H9 (cell line): ENCODE measurements around the gene CEMIP. TPM values are rescaled to one million over a fixed set of nuclear protein-coding genes. Genes with fewer than 3 reads are reported as not detected.

Source experiments
- DNase-seq: peaks from one replicate; pipeline ENCODE4 v3.0.0-alpha.2; 2017
- H2AFZ ChIP-seq: one replicate; pipeline ENCODE4 v1.6.1; 2013; ENCODE audit warnings: mild to moderate bottlenecking, low read length, control low read depth, moderate library complexity
- H2AK5ac ChIP-seq: 2 replicates; pipeline ENCODE4 v1.6.1; 2013; ENCODE audit warnings: low read length, control low read depth, mixed read lengths; ENCODE audit not compliant: insufficient read length
- H2BK120ac ChIP-seq: one replicate; pipeline ENCODE4 v1.6.1; 2013; ENCODE audit warnings: low read depth, mild to moderate bottlenecking, low read length, control low read depth, inconsistent platforms; ENCODE audit not compliant: poor library complexity, severe bottlenecking
- H2BK12ac ChIP-seq: 2 replicates; pipeline ENCODE4 v1.6.1; 2013; ENCODE audit warnings: low read length, control low read depth, mixed read lengths, low read depth; ENCODE audit not compliant: insufficient read length
- H2BK15ac ChIP-seq: 2 replicates; pipeline ENCODE4 v1.6.1; 2013; ENCODE audit warnings: low read depth, low read length, control low read depth
- H2BK20ac ChIP-seq: one replicate; pipeline ENCODE4 v1.6.1; 2013; ENCODE audit warnings: low read depth, mild to moderate bottlenecking, low read length, control low read depth, inconsistent platforms; ENCODE audit not compliant: poor library complexity, severe bottlenecking
- H2BK5ac ChIP-seq: 2 replicates; pipeline ENCODE4 v1.6.1; 2013; ENCODE audit warnings: low read length, control low read depth, mixed read lengths; ENCODE audit not compliant: insufficient read length
- H3K14ac ChIP-seq: 2 replicates; pipeline ENCODE4 v1.6.1; 2013; ENCODE audit warnings: low read length, control low read depth; ENCODE audit not compliant: insufficient read depth
- H3K18ac ChIP-seq: 2 replicates; pipeline ENCODE4 v1.6.1; 2013; ENCODE audit warnings: low read depth, mild to moderate bottlenecking, mixed read lengths, low read length, control low read depth; ENCODE audit not compliant: insufficient read length
- H3K23ac ChIP-seq: 2 replicates; pipeline ENCODE4 v1.6.1; 2013; ENCODE audit warnings: low read length, control low read depth, mixed read lengths, low read depth; ENCODE audit not compliant: insufficient read length
- H3K23me2 ChIP-seq: 2 replicates; pipeline ENCODE4 v1.6.1; 2013; ENCODE audit warnings: low read depth, mild to moderate bottlenecking, mixed read lengths, low read length, control low read depth; ENCODE audit not compliant: insufficient read length, poor library complexity, severe bottlenecking
- H3K27ac ChIP-seq: 2 replicates; pipeline ENCODE4 v1.5.1; 2013; ENCODE audit warnings: low read length, control low read depth, mixed read lengths, low read depth; ENCODE audit not compliant: insufficient read length
- H3K27me3 ChIP-seq: 2 replicates; pipeline ENCODE4 v1.6.1; 2013; ENCODE audit warnings: low read length, control low read depth, inconsistent platforms; ENCODE audit not compliant: insufficient read depth
- H3K4ac ChIP-seq: 2 replicates; pipeline ENCODE4 v1.6.1; 2013; ENCODE audit warnings: low read depth, mild to moderate bottlenecking, control low read depth, inconsistent platforms, low read length, moderate library complexity
- H3K4me1 ChIP-seq: 2 replicates; pipeline ENCODE4 v1.6.1; 2013; ENCODE audit warnings: low read length, control low read depth, inconsistent platforms; ENCODE audit not compliant: insufficient read depth
- H3K4me2 ChIP-seq: 2 replicates; pipeline ENCODE4 v1.6.1; 2013; ENCODE audit warnings: low read length, control low read depth, mixed read lengths; ENCODE audit not compliant: insufficient read length, insufficient read depth
- H3K56ac ChIP-seq: 2 replicates; pipeline ENCODE4 v1.6.1; 2013; ENCODE audit warnings: low read depth, mild to moderate bottlenecking, mixed read lengths, low read length, control low read depth; ENCODE audit not compliant: insufficient read length
- H3K79me1 ChIP-seq: 2 replicates; pipeline ENCODE4 v1.6.1; 2013; ENCODE audit warnings: low read depth, mild to moderate bottlenecking, moderate library complexity, low read length, control low read depth, inconsistent platforms; ENCODE audit not compliant: insufficient read depth, poor library complexity, severe bottlenecking
- H3K79me2 ChIP-seq: 2 replicates; pipeline ENCODE4 v1.6.1; 2013; ENCODE audit warnings: low read length, control low read depth, inconsistent platforms; ENCODE audit not compliant: insufficient read depth
- H3K9ac ChIP-seq: 2 replicates; pipeline ENCODE4 v1.6.1; 2013; ENCODE audit warnings: low read length, control low read depth, mixed read lengths; ENCODE audit not compliant: insufficient read length; ENCODE audit errors: extremely low read depth
- H3K9me3 ChIP-seq: one replicate; pipeline ENCODE4 v1.6.1; 2013; ENCODE audit warnings: low read depth, low read length, inconsistent platforms; ENCODE audit not compliant: control insufficient read depth
- H3T11ph ChIP-seq: one replicate; pipeline ENCODE4 v1.6.1; 2013; ENCODE audit warnings: mild to moderate bottlenecking, low read length, control low read depth, inconsistent platforms
- H4K20me1 ChIP-seq: one replicate; pipeline ENCODE4 v1.6.1; 2013; ENCODE audit not compliant: control insufficient read depth, insufficient read length, insufficient read depth
- H4K5ac ChIP-seq: 2 replicates; pipeline ENCODE4 v1.6.1; 2013; ENCODE audit warnings: low read depth, mild to moderate bottlenecking, mixed read lengths, low read length, control low read depth; ENCODE audit not compliant: insufficient read length
- H4K8ac ChIP-seq: replicated peaks from 2 replicates; pipeline ENCODE4 v1.6.1; 2013; ENCODE audit warnings: low read length, control low read depth, mixed read lengths, low read depth; ENCODE audit not compliant: insufficient read length
- H4K91ac ChIP-seq: 2 replicates; pipeline ENCODE4 v1.6.1; 2013; ENCODE audit warnings: low read depth, mild to moderate bottlenecking, moderate library complexity, mixed read lengths, low read length, control low read depth; ENCODE audit not compliant: insufficient read length
- H3K27ac Mint-ChIP-seq, 3 experiments: 2 replicates in 2 of 3; 3 replicates in 1 of 3; pipeline ENCODE4 v1.8.0; 2020 to 2021; ENCODE audit warnings: mixed read lengths in 3 of 3, mild to moderate bottlenecking in 1 of 3, moderate library complexity in 1 of 3
- H3K27me3 Mint-ChIP-seq: 2 replicates; pipeline ENCODE4 v1.8.0; 2021; ENCODE audit warnings: low read depth, mild to moderate bottlenecking, moderate library complexity, mixed read lengths
- H3K36me3 Mint-ChIP-seq, 3 experiments: 2 replicates in 2 of 3; 3 replicates in 1 of 3; pipeline ENCODE4 v1.8.0; 2020 to 2021; ENCODE audit warnings: low read depth in 3 of 3, mixed read lengths in 3 of 3; ENCODE audit not compliant: insufficient read depth in 1 of 3
- H3K4me1 Mint-ChIP-seq, 2 experiments: 2 replicates each; pipeline ENCODE4 v1.8.0; 2020; ENCODE audit warnings: mixed read lengths in 2 of 2
- H3K4me3 Mint-ChIP-seq, 2 experiments: 2 replicates in 1 of 2; 3 replicates in 1 of 2; pipeline ENCODE4 v1.8.0; 2020 to 2021; ENCODE audit warnings: mild to moderate bottlenecking in 2 of 2, mixed read lengths in 2 of 2, moderate library complexity in 1 of 2
- H3K9me3 Mint-ChIP-seq, 2 experiments: 2 replicates in 1 of 2; 3 replicates in 1 of 2; pipeline ENCODE4 v1.8.0; 2020; ENCODE audit warnings: mild to moderate bottlenecking in 2 of 2, mixed read lengths in 2 of 2, moderate library complexity in 1 of 2
- WGBS: extraction: QIAGEN DNeasy Blood & Tissue Kit; methylation state at CpG from one replicate; pipeline ENCODE4 v1.1.7; 2013; ENCODE audit warnings: missing lambda C conversion rate, low lambda C conversion rate, mixed read lengths; ENCODE audit not compliant: insufficient read length; ENCODE audit errors: extremely low coverage; 5-methylcytosine and 5-hydroxymethylcytosine counted together
- total RNA-seq: library from RNA; stranded (reverse); gene quantifications from 2 replicates; pipeline ENCODE4 v1.2.1, GENCODE V29; 2021
- TF ChIP-seq, protein P1 (sequence below): fragments of 200-600 bp; sonication (generic); conservative IDR thresholded peaks from 3 replicates; pipeline ENCODE4 v1.8.0; 2021; ENCODE audit warnings: antibody characterized with exemption, mild to moderate bottlenecking

The CEMIP gene
- total RNA-seq, 1 experiment from 2014 or later, result 0.09 TPM

DNA sequence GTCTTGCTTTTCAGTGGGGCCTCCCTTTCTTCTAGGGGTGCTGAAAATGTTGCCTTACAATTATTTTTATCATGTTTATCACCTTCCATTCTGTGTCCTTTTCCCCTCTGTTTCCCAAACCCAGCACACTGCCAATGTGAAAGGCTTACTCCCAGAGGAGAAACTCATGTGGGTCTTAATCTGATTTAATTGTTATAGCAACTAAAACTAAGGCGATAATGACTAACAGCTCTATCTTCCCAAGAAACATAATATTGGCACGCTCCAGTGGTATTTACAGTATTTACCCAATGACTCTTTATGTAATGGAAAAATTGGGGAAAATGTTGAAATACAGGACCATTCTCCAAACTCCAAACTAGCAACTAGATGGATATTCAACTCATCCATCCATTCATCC lies 152.0 kb downstream of the CEMIP start:
- Mint-ChIP-seq H3K36me3 (no peaks in the 10 kb centered on the region; a peak in 3 of 7 replicates), H3K27me3 (no peaks in the 10 kb centered on the region), H3K9me3 (no peaks in the 10 kb centered on the region), H3K4me1 (peaks cover 6 to 7% of the 10 kb centered on the region in 2 experiments), H3K27ac (no peak overlapping the region), H3K4me3 (no peak overlapping the region)
- Histone ChIP-seq H2BK20ac (no peak overlapping the region), H3K9me3 (no peaks in the 10 kb centered on the region), H3K4me2 (no peak overlapping the region), H4K91ac (no peak overlapping the region), H2BK120ac (no peak overlapping the region), H2BK5ac (no peak overlapping the region), H3K23me2 (no peaks in the 10 kb centered on the region), H4K20me1 (no peaks in the 10 kb centered on the region), H3K56ac (no peak overlapping the region), H3K14ac (no peak overlapping the region; the same call in 1 of the 2 replicates), H3K79me1 (no peaks in the 10 kb centered on the region), H4K5ac (no peak overlapping the region), H3K23ac (no peak overlapping the region), H3K4me1 (no peaks in the 10 kb centered on the region; the same call in 1 of the 2 replicates), H2AK5ac (no peak overlapping the region), H3K79me2 (no peaks in the 10 kb centered on the region), H2BK12ac (no peak overlapping the region), H3K27ac (no peak overlapping the region), H4K8ac (no peak overlapping the region), H3K18ac (no peak overlapping the region), H3K9ac (no peak overlapping the region), H2BK15ac (no peak overlapping the region), H3K4ac (no peak overlapping the region), H3K27me3 (no peaks in the 10 kb centered on the region), H2AFZ (no peak overlapping the region), H3T11ph (no peak overlapping the region)
- no peak for DNase-seq
- TF ChIP-seq, protein P1, sequence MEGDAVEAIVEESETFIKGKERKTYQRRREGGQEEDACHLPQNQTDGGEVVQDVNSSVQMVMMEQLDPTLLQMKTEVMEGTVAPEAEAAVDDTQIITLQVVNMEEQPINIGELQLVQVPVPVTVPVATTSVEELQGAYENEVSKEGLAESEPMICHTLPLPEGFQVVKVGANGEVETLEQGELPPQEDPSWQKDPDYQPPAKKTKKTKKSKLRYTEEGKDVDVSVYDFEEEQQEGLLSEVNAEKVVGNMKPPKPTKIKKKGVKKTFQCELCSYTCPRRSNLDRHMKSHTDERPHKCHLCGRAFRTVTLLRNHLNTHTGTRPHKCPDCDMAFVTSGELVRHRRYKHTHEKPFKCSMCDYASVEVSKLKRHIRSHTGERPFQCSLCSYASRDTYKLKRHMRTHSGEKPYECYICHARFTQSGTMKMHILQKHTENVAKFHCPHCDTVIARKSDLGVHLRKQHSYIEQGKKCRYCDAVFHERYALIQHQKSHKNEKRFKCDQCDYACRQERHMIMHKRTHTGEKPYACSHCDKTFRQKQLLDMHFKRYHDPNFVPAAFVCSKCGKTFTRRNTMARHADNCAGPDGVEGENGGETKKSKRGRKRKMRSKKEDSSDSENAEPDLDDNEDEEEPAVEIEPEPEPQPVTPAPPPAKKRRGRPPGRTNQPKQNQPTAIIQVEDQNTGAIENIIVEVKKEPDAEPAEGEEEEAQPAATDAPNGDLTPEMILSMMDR, result no peak
- no CpG with 5 or more reads among the region's 2 CpGs for WGBS
